AG04450 (cell line): ENCODE data around the gene BANP. TPM values are rescaled to one million over a fixed set of nuclear protein-coding genes. Genes with fewer than 3 reads are reported as not detected.
A peak's percentile ranks its signal among the peaks of the same experiment; 100 is the strongest.
"Not testable (repeated sequence)": the region's sequence is repeated elsewhere in the genome, so short reads cannot be mapped to it uniquely, and the experiment has no call there.

ENCODE experiments used
- CTCF ChIA-PET: fragments of 300-600, 350-600 bp; formaldehyde crosslinking; extraction: SDS; loops from one replicate; lab custom pipeline; 2022; ENCODE audit warnings: antibody characterized with exemption, inconsistent platforms; lab: Charles Lee
- POLR2A ChIA-PET: fragments of 350-600 bp; formaldehyde crosslinking; extraction: SDS; loops from one replicate; lab custom pipeline; 2021; ENCODE audit warnings: antibody characterized with exemption, inconsistent platforms; lab: Yijun Ruan, JAX
- DNase-seq: peaks from one replicate; pipeline ENCODE4 v3.0.0-alpha.2; 2011; ENCODE audit warnings: low read depth, low spot score
- H3K27ac ChIP-seq: one replicate; pipeline ENCODE4 v1.5.1; 2012; ENCODE audit warnings: low read depth, low read length, control low read depth
- H3K27me3 ChIP-seq: one replicate; pipeline ENCODE4 v1.6.0; 2012; ENCODE audit warnings: low read length; ENCODE audit not compliant: control insufficient read depth, insufficient read depth
- H3K4me3 ChIP-seq: 2 replicates; pipeline ENCODE4 v1.5.1; 2011; ENCODE audit warnings: mild to moderate bottlenecking, low read depth, low read length, control low read depth
- H3K9me3 ChIP-seq: 2 replicates; pipeline ENCODE4 v1.5.1; 2012; ENCODE audit warnings: low read length; ENCODE audit not compliant: control insufficient read depth, insufficient read depth
- CTCF ChIP-seq: IDR thresholded peaks from 2 replicates; pipeline ENCODE4 v1.5.1; 2011; ENCODE audit warnings: low read depth, low read length, control low read depth, inconsistent platforms
- polyA plus RNA-seq: library from polyadenylated mRNA; depleted of rRNA; stranded (reverse); fragments of >200 nt; gene quantifications from 2 replicates; pipeline ENCODE4 v1.2.3, GENCODE V29; 2011

The BANP gene
- polyA plus RNA-seq, 1 experiment, result 18.6 TPM

GRCh38 chr16:87982581-87983041 lies 31.4 kb downstream of the BANP start:
- ChIA-PET CTCF (interaction anchor here (0.6 kb wide), 1 partner anchor 32 kb away, joined by 3 read pairs; no protein-coding TSS in a partner anchor), POLR2A (no interaction called here)
- DNase-seq, result no peak
- H3K4me3 ChIP-seq, result no peak overlapping the region
- no peaks in the 10 kb centered on the region for H3K9me3 ChIP-seq
- H3K27ac ChIP-seq, result no peak overlapping the region
- H3K27me3 ChIP-seq, result no peaks in the 10 kb centered on the region
- TF ChIP-seq CTCF, result no peak

GRCh38 chr16:87983072-87983736 lies 32.0 kb downstream of the BANP start:
- CTCF ChIA-PET, result interaction anchor here (0.6 to 1.0 kb wide), 2 partner anchors 31 to 454 kb away, joined by 3 read pairs; no protein-coding TSS in a partner anchor
- DNase-seq, H3K4me3 ChIP-seq, H3K27me3 ChIP-seq, H3K9me3 ChIP-seq, POLR2A ChIA-PET, H3K27ac ChIP-seq: not testable (repeated sequence)
- TF ChIP-seq CTCF, result peak; percentile 50

- H3K27ac ChIP-seq, DNase-seq, H3K27me3 ChIP-seq, H3K9me3 ChIP-seq, H3K4me3 ChIP-seq, POLR2A ChIA-PET: not testable (repeated sequence)
- CTCF ChIA-PET, result interaction anchor here (1.0 kb wide), 1 partner anchor 454 kb away, joined by 3 read pairs; no protein-coding TSS in a partner anchor
Observed at GRCh38 chr16:87983737-87984097, 32.5 kb downstream of the BANP start.

- DNase-seq, H3K9me3 ChIP-seq, H3K4me3 ChIP-seq, POLR2A ChIA-PET, H3K27me3 ChIP-seq, H3K27ac ChIP-seq: not testable (repeated sequence)
- CTCF ChIA-PET, result interaction anchor here (1.0 kb wide), 1 partner anchor 453 kb away, joined by 3 read pairs; no protein-coding TSS in a partner anchor
Observed at GRCh38 chr16:87984180-87984579, 32.9 kb downstream of the BANP start.

- Histone ChIP-seq H3K27ac (no peak overlapping the region), H3K27me3 (no peaks in the 10 kb centered on the region), H3K4me3 (no peak overlapping the region), H3K9me3 (no peaks in the 10 kb centered on the region)
- POLR2A ChIA-PET, result no interaction called here
- no peak for TF ChIP-seq CTCF
- CTCF ChIA-PET, result no interaction called here
- no peak for DNase-seq
Observed at GRCh38 chr16:87984632-87985267, 33.5 kb downstream of the BANP start.

- DNase-seq, CTCF ChIA-PET, H3K27me3 ChIP-seq, H3K27ac ChIP-seq, H3K9me3 ChIP-seq, POLR2A ChIA-PET, H3K4me3 ChIP-seq: not testable (repeated sequence)
Observed at GRCh38 chr16:87985493-87985892, 34.3 kb downstream of the BANP start.
